HG03432 (cell line): ENCODE data around the gene LAMTOR2.
A peak's percentile ranks its signal among the peaks of the same experiment; 100 is the strongest.
"Not testable (repeated sequence)": the region's sequence is repeated elsewhere in the genome, so short reads cannot be mapped to it uniquely, and the experiment has no call there.

Experiments used
- ATAC-seq: cut with Tn5 transposase; IDR thresholded peaks from one replicate; pipeline ENCODE4 v1.9.1; 2021; ENCODE audit warnings: mild to moderate bottlenecking, moderate library complexity; ENCODE audit not compliant: unreplicated experiment

Gene LAMTOR2

DNA sequence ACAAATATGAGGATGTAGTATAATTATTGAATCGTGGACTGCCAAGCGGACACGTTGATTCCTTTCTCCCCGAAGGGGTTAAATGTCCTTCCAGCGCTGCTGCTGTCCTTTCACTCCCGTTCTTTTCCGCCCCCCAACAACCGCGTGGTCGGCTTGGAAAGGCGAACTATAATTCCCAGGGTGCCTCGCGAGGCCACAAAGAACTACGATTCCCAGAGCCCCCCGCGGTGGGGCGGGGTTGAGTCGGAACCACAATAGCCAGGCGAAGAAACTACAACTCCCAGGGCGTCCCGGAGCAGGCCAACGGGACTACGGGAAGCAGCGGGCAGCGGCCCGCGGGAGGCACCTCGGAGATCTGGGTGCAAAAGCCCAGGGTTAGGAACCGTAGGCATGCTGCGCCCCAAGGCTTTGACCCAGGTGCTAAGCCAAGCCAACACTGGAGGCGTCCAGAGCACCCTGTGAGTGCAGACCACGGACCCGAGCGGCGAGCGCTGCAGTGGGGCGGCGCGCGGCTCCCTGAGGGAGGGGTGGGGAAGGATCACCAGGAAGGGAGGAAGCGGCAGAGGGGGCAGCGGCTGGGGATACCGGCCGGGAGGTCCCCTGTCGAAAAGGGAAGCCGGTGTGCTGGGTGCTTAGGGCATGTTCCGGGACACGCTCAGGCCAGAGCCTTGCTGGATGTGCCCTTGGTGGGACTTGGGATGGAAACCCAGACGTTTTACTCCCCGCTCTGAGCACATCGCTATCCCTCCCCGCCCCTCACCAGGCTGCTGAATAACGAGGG lies at the start of gene LAMTOR2:
Gene LAMTOR2, plus strand, starts transcription at position 283 of the 781 bp plus-strand sequence. Its CDS starts 108 bp downstream, at position 391.
- peak; percentile 72 for ATAC-seq

DNA sequence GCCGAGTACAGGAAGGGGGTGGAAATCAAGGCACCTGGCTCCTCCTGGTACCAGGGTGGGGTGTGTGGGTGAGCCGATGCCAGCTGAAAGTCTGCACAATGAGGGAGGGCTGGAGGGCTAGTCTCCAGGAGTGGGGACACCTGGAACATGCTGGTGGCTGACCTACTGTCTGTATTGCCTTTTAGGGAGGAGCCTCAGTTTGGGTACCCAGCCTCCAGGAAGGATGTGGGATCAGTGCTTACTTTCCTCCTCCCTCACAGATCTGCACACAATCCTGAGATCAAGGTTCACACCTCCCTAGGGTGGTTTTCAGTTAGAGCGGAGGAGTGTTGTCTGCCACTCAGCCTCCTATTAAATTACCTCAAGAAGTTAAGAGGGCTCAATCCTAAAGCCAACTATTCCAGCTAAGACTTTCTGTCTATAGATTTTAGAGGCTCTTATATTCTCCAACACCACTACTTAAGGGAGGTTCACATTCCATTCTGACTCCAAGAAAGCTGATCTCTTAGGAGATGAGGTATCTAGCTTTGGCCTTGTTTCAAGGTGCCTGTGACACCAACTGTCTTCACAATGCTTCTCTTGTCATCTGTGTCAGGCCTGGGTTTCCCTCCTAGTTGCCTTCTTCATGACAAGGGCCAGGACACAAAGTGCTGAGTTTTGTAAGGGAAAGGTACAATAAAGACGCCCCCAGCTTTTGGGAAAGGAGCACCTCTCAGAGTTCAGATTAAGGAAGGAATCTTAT lies 49.6 kb upstream of the LAMTOR2 start:
- no peak for ATAC-seq

DNA sequence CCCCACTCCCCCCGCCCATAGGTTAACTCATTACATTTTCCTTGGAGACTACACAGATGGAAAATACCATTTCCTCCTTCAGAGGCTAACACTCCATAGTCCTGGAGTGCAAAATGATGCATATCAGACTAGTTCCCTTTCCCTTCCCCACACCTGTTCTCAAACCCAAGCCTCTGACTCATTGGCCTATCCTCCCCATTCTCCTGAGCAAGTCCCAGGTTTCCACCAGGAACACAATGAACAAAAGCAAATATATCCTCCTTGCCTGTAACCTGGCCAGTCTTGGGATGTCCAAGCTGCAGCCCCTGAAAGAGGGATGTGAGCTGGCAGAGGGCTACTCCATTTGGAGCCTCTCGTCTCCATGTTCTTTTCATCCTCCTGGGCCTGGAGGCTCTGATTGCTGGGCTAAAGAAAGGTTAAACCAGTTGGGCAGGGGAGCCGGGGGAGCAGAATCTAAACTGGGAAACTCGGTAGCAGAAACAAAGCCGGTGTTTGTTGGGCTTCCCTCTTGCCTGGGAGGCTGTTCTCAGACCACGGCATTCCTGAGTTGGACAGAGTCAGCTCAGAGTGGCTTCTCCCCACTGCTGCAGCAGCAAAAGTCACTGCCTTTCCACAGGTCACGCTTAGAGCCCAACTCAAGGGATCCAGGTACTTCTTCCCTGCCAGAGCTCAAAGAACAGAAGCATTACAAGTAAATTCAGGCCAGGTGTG lies 47.8 kb upstream of the LAMTOR2 start:
- ATAC-seq, result no peak

DNA sequence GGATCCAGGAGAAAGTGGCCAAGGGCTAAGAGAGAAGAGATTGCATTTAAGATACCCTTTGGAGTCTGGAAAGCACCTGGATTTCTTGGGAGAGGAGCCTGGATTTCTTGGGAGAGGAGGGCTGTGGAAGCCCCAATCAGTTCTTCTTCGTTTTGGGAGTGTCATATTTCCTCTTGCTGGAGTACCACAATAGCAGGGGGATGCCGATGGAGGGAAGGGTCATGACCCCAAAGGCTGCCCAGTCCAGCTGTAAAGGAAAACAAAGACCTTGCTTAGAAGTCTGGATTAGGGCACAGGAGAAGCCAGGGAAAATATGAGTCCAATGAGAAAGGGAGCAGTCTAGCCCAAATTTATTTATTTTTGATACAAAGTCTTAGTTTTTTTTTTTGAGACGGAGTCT lies 45.2 kb upstream of the LAMTOR2 start:
- ATAC-seq, result no peak

DNA sequence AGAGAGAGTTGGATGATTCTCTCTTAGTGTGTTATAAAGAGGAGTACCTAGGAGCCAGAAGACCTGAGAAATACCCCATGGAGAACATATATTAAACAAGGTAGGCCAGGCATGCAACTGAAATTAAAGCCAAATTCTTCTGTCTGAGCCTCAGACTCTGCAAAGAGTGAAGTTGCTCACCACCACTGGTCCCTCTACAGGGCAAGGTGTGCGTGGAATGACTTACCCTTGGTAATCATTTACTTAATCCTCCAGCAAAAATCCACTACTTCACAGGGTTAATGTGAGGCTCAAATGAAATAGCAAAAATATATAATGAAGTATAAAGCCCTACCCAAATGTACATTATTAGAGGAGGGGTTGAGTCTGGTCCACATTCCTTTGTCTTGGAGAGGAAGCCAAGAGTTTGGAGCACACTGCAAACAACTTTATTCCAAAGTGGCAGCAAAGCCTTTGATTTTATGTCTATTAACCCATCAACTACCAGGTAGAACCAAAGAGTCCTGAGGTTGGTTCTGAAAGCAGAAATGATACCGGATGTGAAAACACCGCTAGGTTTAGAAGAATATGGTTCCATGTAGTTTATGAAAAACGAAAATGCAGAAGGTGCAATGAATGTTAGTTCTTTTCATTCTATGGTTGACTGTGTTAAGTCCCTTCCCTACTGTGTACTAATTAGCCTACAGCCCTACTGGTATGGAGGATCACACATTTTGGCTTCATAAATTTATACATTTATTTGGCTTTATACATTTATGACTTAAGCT lies 42.3 kb upstream of the LAMTOR2 start:
- ATAC-seq, result peak; percentile 85

DNA sequence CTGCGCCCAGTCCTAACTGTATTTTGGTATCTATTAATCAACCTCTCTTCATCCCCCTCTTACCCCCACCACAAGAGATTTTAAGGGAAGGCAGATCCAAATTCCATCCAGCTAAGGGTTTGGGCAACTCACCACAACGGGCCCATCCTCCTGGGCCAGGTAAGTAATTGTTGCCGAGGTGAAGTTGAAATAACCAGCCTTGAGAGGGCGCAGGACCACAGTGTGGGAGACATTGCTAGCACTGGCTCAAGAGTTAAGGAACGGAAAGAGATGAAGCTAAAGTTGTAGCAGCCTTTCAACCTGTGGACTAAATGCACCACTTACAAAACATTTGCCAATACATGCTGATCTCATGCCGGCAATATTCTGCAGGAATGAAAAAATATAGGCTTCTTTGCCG lies 39.8 kb upstream of the LAMTOR2 start:
- no peak for ATAC-seq

DNA sequence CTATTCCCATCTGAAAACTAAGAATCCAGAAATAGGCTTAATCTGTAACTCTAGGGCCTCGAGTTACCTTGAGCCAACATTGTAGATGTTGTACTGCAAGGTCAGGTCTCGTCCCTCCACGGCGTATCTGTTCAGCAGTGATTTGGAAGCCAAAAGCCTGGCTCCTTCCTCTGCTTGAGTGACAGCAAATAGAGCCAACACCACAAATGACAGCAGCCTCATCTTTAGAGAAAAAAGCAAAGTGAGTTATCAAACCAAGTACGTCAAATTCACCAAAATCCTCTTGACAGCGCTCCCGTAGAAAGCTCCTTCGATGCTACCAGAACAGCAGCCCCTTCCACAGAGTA lies 34.7 kb upstream of the LAMTOR2 start:
- no peak for ATAC-seq

DNA sequence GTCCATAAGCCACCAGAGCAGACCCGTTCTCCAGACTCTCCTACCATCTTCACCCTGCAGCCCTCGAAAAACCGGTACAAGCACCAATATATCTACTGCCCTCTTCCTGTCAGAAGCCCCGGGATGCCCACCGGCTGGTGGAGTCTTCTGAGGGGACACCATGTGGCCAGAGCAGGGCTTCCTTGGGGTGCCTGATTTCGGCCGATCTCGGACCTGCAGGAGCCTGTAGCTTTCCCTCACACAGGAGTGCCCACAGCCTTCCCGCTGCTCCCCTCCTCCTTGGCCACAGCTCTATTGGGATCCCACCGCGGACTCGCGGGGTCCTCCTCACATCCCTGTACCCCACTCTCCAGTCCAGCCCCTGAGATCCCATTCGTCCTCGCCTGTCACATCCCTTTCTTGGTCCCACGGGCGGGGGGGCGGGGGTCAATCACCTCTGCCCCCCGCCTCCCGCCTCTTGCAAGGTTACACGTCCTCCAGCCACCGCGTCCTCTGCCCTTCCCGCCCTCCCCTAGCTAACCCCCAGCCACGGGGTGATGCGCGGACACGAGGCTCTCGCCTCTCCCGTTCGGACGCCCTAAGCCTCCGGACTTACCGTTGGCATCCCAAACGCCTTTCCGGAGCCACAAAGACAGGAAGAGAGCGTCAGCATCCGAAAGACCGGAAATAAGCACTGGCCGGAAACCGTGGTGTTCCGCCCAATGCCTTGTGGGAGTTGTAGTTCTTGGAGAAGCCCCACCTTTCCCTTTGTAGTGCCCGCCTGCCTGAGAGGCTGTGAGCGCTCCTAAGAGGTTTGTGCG lies 34.1 kb upstream of the LAMTOR2 start, which contains the start of gene SSR2:
Gene SSR2, minus strand, starts transcription at position 659 of the 800 bp plus-strand sequence. CDS start 784 bp downstream, outside the sequence.
- ATAC-seq, result peak; percentile 98

DNA sequence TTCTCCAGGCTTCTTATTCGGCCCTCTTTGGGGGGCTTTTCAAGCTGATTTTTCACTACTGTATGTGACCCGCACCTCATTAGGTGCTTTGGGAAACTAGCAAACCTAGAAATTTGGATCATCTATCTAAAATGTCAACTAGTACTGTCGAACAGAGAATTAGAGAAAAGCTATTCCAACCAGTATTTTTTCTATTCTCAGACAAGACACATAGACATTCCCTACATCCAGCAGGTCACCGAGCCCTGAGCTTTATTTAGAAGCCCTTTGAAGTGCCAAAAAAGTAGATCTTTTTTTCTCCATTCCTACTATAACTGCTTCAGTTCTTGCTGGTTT lies 33.5 kb upstream of the LAMTOR2 start:
- no peak for ATAC-seq

DNA sequence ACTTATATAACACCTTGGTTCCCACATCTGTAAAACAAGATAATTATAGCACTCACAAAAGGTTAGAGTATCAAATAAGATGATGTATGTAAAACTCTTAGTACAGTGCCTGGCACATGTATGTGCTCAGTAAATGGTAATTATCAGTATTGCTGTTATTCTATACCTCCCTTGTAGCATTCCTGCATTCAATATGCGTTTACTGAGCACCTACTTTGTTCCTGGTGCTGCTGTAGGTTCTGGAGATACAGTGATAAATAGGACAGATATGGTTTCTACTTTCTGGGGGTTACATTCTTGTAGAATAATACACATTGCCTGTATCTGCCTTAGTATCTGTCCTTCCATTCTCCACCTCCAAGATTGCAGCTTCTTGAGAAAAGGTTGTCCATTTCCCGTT lies 32.6 kb upstream of the LAMTOR2 start:
- ATAC-seq, result no peak

DNA sequence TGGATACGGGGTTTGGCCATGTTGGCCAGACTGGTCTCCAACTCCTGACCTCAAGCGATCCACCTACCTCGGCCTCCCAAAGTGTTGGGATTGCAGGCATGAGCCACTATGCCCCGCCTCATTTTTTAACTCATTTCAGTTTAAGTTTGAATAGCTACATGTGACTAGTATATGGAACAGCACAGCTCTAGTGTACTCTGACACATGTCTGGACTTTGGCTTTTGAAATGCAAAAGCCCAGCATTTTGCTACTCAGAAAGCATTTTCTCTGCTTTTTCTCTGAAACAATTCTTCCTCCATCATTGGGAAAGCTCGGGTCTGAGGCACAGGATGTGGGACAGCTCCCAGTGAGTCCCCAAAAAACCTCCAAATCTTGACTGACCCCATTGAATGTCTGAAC lies 29.8 kb upstream of the LAMTOR2 start:
- no peak for ATAC-seq

DNA sequence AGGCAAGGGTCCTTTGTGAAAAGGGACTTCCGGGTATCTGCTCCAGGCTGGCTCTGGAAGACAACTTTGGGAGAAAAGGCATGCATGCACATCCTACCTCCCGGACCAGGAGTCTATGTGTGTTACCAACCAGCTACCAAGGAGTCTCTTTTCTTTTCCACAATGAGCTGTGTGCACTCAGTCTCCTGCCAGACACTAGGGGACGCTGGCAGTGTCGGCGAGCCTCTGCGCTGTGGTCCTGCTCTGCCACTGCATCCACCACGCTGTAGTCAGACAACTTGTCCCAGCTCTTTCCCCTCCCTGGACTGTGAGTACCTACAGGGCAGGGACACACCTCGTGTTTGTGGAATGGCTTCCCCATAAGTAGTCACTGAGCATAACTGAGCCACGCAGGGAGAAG lies 28.7 kb upstream of the LAMTOR2 start:
- ATAC-seq, result no peak

DNA sequence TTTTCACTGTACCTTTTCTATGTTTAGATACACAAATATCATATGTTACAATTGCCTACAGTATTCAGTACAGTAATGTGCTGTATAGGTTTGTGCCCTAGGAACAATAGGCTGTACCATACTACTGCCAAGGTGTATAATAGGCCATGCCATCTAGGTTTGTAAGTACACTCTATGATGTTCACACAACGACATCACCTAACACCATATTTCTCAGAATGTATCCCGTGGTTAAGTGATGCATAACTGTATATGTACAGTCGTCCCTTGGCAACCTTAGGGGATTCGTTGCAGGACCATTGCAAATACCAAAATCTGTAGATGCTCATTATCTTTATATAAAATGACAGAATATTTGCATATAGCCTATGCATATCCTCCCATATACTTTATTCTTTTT lies 28.0 kb upstream of the LAMTOR2 start:
- ATAC-seq, result no peak

DNA sequence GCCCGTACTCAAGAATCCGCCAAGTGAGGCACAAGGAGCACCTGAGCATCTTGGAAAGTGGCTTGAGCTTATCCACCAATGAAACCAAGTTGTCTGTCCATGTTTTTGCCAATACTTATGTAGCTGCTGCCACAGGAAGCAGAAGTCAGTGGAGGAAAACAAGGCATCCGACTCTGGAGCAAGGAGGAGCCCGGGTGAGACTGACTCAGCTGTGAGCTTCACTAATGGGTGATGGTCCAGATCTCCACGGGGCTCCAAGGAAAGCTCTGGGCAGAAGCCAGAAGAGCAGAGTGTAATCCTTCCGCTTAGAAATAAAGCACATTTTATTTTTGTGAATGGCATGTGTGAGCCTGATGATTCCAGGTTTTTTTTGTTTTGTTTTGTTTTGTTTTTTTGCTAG lies 21.6 kb upstream of the LAMTOR2 start:
- ATAC-seq, result no peak

DNA sequence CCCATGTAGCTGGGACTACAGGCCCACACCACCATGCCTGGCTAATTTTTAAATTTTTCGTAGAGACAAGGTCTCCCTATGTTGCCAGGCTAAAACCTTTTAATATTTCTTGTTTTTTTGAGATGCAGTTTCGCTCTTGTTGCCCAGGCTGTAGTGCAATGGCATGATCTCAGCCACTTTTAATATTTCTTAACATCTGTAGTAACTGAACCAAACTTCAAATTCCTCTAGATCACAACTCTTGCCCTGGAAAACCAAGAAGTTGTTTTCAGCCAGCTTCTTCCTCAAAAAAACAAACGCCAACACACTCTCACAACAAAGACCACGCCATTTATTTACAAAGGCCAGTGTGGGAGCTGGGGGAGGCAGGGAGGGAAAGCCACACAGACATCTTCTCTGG lies 19.6 kb upstream of the LAMTOR2 start:
- ATAC-seq, result not testable (repeated sequence)

DNA sequence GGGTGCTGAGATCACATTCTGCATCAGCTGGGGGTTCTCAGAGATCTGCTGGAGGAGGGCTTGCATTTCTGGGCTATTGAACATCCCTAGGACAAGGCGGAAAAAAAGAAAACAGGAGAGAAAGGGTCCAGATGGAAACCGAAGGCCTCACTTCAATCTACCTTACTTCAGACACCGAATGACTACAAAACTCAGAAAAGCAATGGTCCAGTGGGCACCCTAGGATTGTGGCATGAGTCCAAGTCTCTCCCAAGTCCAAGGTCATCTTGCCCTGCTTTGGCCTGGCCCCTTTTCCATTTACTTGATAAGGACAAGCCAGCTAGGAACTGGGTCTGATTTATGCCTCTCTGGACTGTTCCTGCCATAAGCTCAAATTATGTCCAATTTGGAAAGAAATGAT lies 11.8 kb upstream of the LAMTOR2 start:
- ATAC-seq, result no peak

DNA sequence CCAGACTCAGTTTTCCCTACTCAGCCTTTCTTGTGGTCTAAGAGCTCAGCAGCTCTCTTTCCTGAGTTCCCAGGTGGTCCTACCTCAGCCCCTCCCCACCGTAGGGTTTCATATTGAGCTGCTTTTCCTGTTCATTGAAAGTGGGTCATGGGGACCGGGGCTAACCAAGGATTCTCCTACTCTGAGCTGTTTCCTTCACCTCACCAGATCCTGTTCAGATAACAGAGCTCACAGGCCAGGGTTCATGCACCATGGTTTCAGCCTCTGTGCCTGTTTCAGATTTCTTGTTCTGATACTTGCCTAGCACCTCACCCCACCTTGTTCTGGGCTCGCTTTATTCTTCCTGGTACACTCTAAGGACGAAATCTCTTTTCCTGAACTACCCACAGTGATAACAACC lies 9.5 kb upstream of the LAMTOR2 start:
- ATAC-seq, result no peak

DNA sequence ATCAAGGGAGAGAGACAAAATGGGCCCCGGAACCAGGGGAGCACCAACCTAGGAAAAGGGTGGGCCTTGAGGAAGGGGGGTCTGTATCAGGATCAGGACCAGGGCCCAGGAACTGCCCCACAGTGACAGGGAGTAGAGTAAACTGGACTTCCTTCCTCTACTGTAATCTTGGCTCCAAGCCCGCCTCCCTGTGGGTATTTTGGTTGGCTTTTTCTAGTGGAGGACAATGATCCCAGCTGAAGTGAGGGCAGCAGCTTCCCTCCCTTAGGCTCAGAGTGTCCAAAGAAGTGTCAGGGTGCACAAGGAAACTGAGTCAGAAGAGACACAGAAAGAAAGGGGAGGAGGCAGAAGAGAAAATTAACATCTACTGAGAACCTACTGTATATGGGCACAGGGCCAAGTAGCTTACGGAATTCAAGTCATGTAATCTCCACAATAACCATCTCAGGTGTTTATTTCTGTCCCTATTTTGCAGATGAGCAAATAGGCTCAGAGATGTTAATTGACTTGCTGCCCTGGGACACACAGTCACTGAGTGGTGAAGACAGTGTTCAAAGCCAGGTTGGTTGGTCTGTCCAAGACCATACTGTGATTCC lies 5.8 kb upstream of the LAMTOR2 start:
- ATAC-seq, result no peak

DNA sequence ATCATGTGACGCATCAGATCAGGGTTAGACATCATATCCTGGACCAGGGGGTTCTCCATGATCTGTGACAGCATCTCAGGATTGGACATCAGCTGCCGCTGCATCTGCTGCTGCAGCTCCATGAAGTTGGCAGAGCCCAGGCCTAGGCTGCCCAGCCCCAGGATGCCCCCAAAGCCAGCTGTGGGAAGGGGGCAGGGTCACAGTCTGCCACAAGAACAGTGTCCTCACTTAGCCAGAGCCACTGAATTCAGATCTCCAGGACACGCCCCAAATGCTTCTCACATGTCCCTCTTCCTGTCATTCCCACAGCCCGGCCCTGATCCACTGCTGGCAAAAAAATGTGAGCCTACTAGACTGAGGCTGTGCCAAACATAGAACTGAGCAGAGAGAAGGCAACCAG lies 4.2 kb upstream of the LAMTOR2 start:
- no peak for ATAC-seq
